Keratinocyte (primary cell): ENCODE data around the gene SELENOF.

ENCODE experiments used
- CTCF ChIP-seq, 3 experiments: IDR thresholded peaks in 1 of 3; conservative IDR thresholded peaks in 1 of 3; optimal IDR thresholded peaks in 1 of 3; 2 replicates in 2 of 3; 3 replicates in 1 of 3; pipeline versions ENCODE3 to v1.5.1; 2011; ENCODE audit warnings: low read length in 3 of 3, mild to moderate bottlenecking in 3 of 3, moderate library complexity in 2 of 3, control low read depth in 1 of 3, inconsistent platforms in 1 of 3; ENCODE audit not compliant: insufficient read depth in 2 of 3; ENCODE audit errors: extremely low read depth in 1 of 3
- EZH2 ChIP-seq: IDR thresholded peaks from one replicate; pipeline ENCODE4 v1.6.1; 2012; ENCODE audit warnings: inconsistent platforms, mild to moderate bottlenecking, low read length, moderate library complexity

- TF ChIP-seq CTCF (optimal IDR thresholded peaks at IDR 0.05 in 1 of 3, IDR thresholded peaks at IDR 0.05 in 1 of 3, conservative IDR thresholded peaks at IDR 0.05 in 1 of 3; ENCODE audit: extremely low read depth in 1 of 3, insufficient read depth in 2 of 3, low read length in 3 of 3) = no peak
- TF ChIP-seq EZH2 = no peak
Measured at GRCh38 chr1:86858524-86859261, 55.2 kb downstream of the SELENOF start.
